ENCODE measurements around the gene LHFPL6.

DNA sequence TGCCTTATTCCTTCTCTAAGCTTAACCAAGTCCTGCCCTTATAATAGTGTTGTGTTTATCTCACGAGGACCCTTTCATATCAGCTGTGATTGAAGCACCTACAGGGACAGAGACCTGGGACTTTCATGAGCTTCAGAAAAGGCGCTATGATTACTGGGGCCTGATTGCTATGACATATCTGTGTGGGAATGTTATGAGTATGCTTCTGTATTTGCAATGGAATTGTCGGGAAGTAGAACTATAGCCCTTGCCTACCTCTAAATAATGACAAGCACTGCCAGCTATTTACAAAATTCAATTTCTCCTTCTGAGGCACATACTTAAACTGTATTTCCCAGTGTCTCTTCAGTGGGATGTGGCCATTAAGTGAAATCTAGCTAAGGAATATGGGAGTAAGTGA lies 191.5 kb downstream of the LHFPL6 start:
- TF ChIP-seq POLR2AphosphoS5 (IDR thresholded peaks at IDR 0.05; ENCODE audit: low read depth, low read length), result no peak
- TF ChIP-seq CTCF (IDR thresholded peaks at IDR 0.05), result no peak
- TF ChIP-seq, protein P1, sequence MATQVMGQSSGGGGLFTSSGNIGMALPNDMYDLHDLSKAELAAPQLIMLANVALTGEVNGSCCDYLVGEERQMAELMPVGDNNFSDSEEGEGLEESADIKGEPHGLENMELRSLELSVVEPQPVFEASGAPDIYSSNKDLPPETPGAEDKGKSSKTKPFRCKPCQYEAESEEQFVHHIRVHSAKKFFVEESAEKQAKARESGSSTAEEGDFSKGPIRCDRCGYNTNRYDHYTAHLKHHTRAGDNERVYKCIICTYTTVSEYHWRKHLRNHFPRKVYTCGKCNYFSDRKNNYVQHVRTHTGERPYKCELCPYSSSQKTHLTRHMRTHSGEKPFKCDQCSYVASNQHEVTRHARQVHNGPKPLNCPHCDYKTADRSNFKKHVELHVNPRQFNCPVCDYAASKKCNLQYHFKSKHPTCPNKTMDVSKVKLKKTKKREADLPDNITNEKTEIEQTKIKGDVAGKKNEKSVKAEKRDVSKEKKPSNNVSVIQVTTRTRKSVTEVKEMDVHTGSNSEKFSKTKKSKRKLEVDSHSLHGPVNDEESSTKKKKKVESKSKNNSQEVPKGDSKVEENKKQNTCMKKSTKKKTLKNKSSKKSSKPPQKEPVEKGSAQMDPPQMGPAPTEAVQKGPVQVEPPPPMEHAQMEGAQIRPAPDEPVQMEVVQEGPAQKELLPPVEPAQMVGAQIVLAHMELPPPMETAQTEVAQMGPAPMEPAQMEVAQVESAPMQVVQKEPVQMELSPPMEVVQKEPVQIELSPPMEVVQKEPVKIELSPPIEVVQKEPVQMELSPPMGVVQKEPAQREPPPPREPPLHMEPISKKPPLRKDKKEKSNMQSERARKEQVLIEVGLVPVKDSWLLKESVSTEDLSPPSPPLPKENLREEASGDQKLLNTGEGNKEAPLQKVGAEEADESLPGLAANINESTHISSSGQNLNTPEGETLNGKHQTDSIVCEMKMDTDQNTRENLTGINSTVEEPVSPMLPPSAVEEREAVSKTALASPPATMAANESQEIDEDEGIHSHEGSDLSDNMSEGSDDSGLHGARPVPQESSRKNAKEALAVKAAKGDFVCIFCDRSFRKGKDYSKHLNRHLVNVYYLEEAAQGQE (IDR thresholded peaks at IDR 0.05; ENCODE audit: insufficient read depth in 1 of 2, low read depth in 2 of 2, low read length in 1 of 2), result no peak

Measured in Panc1 (cell line).